Fibroblast of peridontal ligament (primary cell): ENCODE data around the gene BRINP1.

Source experiments
- DNase-seq: peaks from one replicate; pipeline ENCODE4 v3.0.0-alpha.2; 2010; ENCODE audit errors: extremely low read depth

BRINP1 gene, protein sequence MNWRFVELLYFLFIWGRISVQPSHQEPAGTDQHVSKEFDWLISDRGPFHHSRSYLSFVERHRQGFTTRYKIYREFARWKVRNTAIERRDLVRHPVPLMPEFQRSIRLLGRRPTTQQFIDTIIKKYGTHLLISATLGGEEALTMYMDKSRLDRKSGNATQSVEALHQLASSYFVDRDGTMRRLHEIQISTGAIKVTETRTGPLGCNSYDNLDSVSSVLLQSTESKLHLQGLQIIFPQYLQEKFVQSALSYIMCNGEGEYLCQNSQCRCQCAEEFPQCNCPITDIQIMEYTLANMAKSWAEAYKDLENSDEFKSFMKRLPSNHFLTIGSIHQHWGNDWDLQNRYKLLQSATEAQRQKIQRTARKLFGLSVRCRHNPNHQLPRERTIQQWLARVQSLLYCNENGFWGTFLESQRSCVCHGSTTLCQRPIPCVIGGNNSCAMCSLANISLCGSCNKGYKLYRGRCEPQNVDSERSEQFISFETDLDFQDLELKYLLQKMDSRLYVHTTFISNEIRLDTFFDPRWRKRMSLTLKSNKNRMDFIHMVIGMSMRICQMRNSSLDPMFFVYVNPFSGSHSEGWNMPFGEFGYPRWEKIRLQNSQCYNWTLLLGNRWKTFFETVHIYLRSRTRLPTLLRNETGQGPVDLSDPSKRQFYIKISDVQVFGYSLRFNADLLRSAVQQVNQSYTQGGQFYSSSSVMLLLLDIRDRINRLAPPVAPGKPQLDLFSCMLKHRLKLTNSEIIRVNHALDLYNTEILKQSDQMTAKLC

GRCh38 chr9:119368681-119369581 is at the start of gene BRINP1:
Gene BRINP1 (minus strand): TSS chr9:119369435. CDS start chr9:119313355, 56,080 bp downstream.
- no peak for DNase-seq

- no peak for DNase-seq
Measured at GRCh38 chr9:119418721-119419120, 49.5 kb upstream of the BRINP1 start.

- DNase-seq, result no peak
Measured at GRCh38 chr9:119416793-119417192, 47.6 kb upstream of the BRINP1 start.

DNA sequence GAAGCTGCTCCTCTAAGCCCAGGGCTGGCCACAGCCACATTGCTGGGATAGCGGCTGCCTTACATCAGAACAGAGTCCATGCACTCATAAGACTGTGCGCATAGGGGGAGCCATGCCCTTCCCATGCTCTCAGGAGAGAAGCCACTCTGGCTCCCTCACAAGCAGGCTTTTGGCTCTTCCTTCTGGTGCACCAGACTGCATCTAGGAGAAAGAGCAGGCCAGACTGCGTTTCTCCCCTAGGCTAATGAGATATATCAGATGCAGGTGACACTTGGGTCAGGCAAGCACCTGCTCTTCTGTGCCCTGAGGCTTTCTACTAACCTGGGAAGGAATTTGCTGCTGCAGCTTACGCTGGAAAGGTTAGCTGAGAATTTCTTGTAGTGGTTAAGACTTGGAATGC is 43.2 kb upstream of the BRINP1 start:
- DNase-seq, result no peak

- DNase-seq, result no peak
Measured at GRCh38 chr9:119409552-119409951, 40.3 kb upstream of the BRINP1 start.

GRCh38 chr9:119400606-119401005 is 31.4 kb upstream of the BRINP1 start:
- no peak for DNase-seq

DNA sequence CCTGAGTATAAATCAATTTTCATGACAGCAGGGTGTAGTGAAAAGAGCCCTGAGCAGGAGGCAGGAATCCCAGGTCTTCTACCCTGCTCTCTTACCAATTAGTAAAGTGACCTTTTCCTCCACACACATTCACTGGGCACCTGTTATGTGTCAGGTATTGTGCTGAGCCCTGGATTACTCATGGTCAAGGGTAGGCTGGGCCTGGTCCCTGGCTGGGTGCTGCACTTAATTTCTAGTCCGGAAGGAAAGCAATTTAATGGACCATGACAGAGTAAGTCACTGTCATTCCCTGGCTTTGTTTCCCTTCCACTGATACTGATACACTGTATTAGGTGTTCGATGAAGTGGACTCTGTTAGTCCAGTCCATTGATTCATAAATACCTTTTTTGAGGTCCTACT is 29.1 kb upstream of the BRINP1 start:
- DNase-seq, result no peak

- no peak for DNase-seq
Measured at GRCh38 chr9:119391878-119392277, 22.6 kb upstream of the BRINP1 start.

DNA sequence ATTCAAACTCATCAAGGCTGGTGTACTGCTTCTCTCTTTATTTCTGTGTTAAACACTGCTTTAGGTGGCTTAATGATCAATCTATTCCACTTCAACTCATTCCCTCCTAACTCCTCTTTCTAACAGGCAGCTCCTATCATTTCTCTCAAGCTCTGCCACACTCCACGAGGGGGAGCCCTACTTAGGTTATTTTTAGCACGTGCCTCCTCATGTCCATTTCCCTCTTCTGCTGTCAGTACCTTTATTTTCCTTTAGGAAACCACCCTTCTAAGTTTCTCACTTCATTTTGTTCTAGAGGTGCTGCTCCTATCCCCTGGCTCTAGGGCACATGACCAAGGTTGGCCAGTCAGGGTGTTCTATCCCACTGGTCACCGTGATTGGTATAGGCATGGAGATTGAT is 6.7 kb upstream of the BRINP1 start:
- no peak for DNase-seq

GRCh38 chr9:119372951-119373350 is 3.7 kb upstream of the BRINP1 start:
- no peak for DNase-seq

DNA sequence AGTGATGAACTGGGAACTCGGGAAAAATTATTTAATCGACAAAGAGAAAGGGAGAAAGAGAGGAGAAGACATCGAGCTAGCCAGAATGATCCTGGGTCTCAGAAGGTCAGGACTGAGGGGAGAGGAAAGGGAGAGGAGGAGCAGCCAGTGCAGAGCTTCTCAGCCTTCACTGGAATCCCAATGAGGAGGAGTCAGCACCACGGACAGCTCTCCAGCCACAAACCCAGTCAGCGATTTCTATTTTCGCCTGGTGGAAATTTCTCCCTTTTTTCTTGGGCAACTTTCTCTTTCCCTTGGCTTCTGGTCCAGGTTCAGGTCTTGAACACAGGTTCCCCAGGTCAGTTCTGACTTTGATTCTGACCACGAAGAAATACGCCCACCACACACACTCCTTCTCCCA is 1.6 kb upstream of the BRINP1 start:
- peak; percentile 5 for DNase-seq

DNA sequence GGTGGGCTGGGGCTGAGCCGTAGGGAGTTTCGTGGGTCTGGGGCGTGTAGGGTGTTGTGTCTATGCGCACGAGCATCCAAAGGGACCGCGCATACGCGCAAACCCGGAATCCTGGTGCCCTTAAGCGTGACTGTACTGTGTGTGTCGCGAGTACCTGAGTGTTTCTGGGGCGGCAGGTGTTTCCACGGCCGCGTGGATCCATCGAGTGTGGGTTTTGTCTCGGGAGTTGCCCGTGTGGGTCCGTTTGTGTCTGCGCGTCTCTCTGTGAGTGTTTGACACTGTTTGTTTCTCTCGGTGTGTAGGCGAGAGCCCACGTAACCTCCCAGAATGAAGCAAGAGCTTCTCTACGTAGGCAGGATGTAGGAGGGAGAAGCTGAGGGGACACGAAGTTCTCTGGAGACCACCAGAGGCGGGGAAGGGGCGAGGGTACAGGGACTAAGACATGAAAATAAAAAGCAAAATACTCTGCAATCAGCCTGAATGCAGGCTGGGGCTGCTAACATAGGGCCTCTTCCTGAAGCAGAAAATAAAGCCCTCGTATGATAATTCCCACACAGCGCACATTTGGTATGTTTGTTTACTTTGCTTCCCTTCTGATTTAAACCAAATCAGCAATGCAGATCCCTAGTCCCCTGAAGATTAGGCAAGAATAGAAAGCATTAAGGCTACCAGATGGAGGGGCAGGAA is 588 bp upstream of the BRINP1 start:
- DNase-seq, result no peak

DNA sequence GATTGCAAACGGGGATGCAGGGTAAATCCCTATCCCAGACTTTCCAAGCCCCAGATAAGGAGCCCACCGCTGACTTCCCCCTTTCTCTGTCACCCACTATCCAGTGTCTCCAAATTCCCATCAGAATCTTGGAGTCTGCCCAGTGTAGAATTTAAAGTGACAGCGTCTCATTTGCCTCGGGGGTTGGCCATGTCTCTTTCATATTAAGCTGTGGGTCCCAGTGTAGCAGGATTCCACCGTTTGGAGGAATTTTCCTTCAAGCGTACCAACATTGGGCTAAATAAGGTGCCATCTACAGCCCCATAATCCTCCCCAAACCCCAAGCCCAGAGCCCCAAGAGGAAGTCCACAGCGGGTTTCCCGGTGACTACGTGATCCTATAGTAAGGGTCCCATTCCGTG is 1.1 kb downstream of the BRINP1 start:
- no peak for DNase-seq

DNA sequence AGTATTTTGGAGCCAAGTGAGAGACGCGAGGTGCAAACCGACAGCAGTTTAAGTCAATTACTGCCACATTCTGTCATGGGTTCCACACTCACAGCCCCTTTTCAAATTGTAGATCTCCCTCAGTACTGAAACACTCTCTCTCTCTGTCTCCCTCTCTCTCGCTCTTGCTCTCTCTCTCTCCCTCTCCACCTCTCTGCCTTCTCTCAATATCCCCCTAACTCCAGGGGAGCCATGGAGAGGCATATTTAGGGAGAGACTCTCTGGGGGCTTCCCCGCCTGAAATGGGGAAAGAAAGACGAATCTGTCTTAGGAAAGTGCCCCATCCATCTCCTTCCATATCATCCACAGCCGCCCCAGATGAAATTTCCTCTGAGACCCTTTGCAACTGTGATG is 1.6 kb downstream of the BRINP1 start:
- DNase-seq, result no peak

DNA sequence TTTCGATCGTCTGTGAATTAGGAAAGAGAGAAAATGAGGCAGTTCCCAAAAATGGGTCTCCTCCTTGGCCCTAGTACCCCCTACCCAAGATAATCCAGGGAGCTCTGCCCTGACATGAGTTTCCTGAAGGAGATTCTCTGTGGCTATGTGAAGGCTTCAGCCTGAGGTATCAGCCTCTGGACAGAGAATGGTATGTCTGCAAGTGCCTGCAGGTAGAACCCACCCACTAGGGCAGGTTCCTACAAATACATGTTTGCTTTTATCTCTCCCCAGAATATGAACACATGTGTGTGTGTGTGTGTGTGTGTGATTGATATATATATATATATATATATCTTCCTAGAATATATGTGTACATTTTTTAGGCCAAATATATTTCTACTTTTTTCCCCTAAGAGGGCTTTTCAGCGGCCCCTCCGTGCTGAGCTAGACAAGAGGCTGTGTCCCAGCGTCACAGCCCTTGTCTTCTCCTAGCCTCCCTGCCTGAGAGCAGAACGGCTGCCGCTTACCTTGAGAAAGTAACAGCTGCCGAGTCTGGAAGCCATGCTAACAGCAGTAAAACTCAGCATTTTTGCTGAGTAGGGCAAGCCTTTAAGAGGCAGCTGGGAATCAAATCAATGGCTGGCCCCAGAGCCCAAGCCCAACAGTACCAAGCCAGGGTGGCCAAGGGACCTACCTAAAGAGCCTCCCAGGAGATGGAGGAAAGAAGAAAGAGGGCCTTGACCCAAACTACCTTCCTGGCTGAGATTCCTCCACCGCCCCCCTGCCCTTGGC is 2.1 kb downstream of the BRINP1 start:
- DNase-seq, result no peak

- no peak for DNase-seq
Measured at GRCh38 chr9:119365291-119366027, 3.8 kb downstream of the BRINP1 start.

- no peak for DNase-seq
Measured at GRCh38 chr9:119360237-119360636, 9.0 kb downstream of the BRINP1 start.

DNA sequence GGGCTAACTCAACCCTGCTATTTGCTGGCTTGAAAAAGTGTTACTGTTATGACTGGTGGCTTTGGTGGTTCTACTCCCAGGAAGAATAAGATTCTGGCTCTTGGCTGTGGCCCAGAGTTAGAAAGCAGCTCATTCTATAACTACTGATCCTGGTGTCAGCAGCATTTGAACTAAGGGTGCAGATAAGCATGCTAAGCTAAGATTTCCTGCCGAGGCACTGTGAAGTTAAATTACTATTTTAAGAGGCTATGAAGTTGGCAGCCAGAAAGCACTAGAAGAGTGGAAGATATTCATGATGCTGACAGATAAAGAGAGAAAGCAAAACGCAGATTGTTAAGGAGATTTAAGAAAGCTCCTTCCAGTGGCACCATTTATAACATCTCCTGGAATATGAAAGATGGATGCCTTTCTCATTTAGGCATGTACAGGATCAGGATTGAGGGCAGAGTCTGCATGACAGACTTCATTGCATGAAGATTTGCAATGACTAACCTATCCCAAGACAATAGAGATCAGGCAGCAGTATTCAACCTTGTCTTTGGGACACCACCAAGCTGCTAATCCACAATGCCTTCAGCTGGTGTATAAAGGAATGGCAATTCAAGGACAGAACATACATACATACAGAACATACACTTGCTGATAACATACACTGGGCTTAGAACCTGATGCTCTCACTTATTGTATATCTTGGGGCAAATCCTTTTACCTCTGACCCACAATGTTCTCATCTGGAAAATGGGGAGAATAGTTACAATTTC is 11.7 kb downstream of the BRINP1 start:
- no peak for DNase-seq

GRCh38 chr9:119349351-119349825 is 19.8 kb downstream of the BRINP1 start:
- DNase-seq, result no peak
